GM23338 (cell line): ENCODE results near the gene C8A.

Experiments
- EZH2 ChIP-seq: fragments of 200-600 bp; sonication (generic); IDR thresholded peaks from one replicate; pipeline ENCODE4 v1.8.0; 2017; ENCODE audit warnings: antibody characterized with exemption, mild to moderate bottlenecking, low read depth; ENCODE audit not compliant: unreplicated experiment
- EZH2phosphoT487 ChIP-seq: fragments of 200-600 bp; sonication (generic); IDR thresholded peaks from one replicate; pipeline ENCODE4 v1.8.1; 2018; ENCODE audit warnings: antibody characterized with exemption; ENCODE audit not compliant: unreplicated experiment
- POLR2AphosphoS5 ChIP-seq: IDR thresholded peaks from 2 replicates; pipeline ENCODE4 v1.6.1; 2016; ENCODE audit warnings: antibody characterized with exemption, low read depth
- REST ChIP-seq: IDR thresholded peaks from one replicate; pipeline ENCODE4 v1.6.1; 2018; ENCODE audit warnings: antibody characterized with exemption; ENCODE audit not compliant: unreplicated experiment
- TF ChIP-seq, protein P1 (sequence below), 2 experiments: fragments of 200-600 bp in 1 of 2; sonication (generic) in 1 of 2; conservative IDR thresholded peaks; 2 replicates each; pipeline versions ENCODE4 v1.5.1 to v1.6.1; 2016 to 2017; ENCODE audit warnings: antibody characterized with exemption in 2 of 2, low read depth in 2 of 2, mild to moderate bottlenecking in 2 of 2, moderate library complexity in 1 of 2

DNA sequence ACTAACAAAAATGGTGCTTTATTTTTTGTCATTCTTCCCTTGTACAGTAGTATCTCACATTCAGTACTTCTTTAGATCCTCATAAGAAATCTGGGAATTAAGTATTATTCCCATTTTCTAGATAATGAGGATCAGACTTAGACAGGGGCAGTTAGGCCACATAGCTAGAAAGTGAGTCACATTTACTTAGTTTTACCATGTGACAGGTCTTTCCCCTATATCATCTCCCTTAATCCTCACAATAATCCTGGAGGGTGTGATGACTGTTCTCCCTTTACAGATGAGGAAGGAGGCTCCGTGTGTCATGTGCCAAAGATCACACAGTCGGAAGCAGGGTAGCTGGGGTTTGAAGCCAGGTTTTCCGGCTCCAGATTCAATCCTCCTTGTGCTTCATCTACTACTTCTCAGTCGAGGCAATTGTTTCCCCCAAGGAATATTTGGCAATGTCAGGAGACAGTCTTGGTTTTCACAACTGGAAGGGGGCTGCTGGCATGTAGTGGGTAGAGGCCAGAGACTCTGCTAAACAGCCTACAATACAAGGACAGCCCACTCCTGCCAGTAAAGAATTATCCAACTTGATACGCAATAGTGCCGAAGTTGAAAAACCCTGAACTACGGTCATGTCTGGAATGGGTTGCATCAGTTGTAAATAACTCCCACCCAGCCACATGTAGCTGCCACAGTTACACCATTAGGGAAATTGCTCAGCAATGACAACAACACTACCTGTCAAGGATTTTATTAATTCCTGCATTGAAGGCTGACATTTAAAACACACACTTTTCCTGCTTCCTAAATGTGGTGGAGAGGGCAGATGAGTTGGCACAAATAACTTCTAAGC is 56.7 kb downstream of the C8A start:
- TF ChIP-seq REST (no peak), POLR2AphosphoS5 (no peak), EZH2phosphoT487 (no peak), EZH2 (no peak)
- TF ChIP-seq, protein P1, sequence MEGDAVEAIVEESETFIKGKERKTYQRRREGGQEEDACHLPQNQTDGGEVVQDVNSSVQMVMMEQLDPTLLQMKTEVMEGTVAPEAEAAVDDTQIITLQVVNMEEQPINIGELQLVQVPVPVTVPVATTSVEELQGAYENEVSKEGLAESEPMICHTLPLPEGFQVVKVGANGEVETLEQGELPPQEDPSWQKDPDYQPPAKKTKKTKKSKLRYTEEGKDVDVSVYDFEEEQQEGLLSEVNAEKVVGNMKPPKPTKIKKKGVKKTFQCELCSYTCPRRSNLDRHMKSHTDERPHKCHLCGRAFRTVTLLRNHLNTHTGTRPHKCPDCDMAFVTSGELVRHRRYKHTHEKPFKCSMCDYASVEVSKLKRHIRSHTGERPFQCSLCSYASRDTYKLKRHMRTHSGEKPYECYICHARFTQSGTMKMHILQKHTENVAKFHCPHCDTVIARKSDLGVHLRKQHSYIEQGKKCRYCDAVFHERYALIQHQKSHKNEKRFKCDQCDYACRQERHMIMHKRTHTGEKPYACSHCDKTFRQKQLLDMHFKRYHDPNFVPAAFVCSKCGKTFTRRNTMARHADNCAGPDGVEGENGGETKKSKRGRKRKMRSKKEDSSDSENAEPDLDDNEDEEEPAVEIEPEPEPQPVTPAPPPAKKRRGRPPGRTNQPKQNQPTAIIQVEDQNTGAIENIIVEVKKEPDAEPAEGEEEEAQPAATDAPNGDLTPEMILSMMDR (conservative IDR thresholded peaks at IDR 0.05; ENCODE audit: low read depth in 2 of 2): no peak
